ENCODE measurements around the gene C17orf114.
"Not testable (repeated sequence)": the region's sequence is repeated elsewhere in the genome, so short reads cannot be mapped to it uniquely, and the experiment has no call there.

C17orf114 gene

GRCh38 chr17:4837471-4838308, 35.6 kb upstream of the C17orf114 start:
- Mint-ChIP-seq H3K9me3 (no peaks in the 10 kb centered on the region), H3K27ac (no peak overlapping the region), H3K27me3 (no peaks in the 10 kb centered on the region), H3K36me3 (peaks cover 3% of the 10 kb centered on the region), H3K4me1 (ENCODE audit: low read depth) (peaks cover 61% of the 10 kb centered on the region), H3K4me3 (no peak overlapping the region)
- POLR2A ChIA-PET = no interaction called here
- no peak for DNase-seq
- CTCF ChIA-PET = interaction anchor here (1.4 to 1.6 kb wide), 2 partner anchors 48 to 128 kb away, joined by 3 to 5 read pairs; partner anchors contain the start of gene ARRB2
- intact Hi-C loops (cut with micrococcal nuclease) = loop anchor here (10.0 kb wide), 1 partner anchor 47 kb away; no protein-coding TSS in a partner anchor

DNA sequence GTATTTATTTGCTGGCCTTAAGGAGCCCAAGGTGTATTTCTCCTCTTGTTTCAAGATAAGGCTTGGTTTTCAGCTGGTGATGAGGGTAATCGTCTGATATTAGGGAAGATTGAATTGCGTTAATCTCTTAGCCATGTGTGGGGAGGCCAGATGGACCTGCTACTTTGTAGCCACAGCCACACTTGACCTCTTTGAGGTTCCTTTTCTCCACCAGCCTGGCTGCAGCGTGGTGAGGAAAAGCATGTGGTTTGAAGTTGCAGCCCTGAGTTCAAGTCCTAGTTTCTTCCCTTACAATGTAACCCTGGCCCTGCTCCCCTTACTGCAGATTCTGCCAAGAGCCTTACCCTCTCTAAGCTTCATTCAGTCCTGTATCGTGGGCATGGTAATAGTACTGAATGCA, 34.1 kb upstream of the C17orf114 start:
- POLR2A ChIA-PET = no interaction called here
- DNase-seq = no peak
- H3K27me3 Mint-ChIP-seq = no peaks in the 10 kb centered on the region
- CTCF ChIA-PET = no interaction called here
- peaks cover 52% of the 10 kb centered on the region for H3K4me1 Mint-ChIP-seq (ENCODE audit: low read depth)
- intact Hi-C loops (cut with micrococcal nuclease) = loop anchor here (10.0 kb wide), 1 partner anchor 49 kb away; no protein-coding TSS in a partner anchor
- H3K36me3 Mint-ChIP-seq = peaks cover 3% of the 10 kb centered on the region
- no peaks in the 10 kb centered on the region for H3K9me3 Mint-ChIP-seq
- no peak overlapping the region for H3K4me3 Mint-ChIP-seq
- no peak overlapping the region for H3K27ac Mint-ChIP-seq

DNA sequence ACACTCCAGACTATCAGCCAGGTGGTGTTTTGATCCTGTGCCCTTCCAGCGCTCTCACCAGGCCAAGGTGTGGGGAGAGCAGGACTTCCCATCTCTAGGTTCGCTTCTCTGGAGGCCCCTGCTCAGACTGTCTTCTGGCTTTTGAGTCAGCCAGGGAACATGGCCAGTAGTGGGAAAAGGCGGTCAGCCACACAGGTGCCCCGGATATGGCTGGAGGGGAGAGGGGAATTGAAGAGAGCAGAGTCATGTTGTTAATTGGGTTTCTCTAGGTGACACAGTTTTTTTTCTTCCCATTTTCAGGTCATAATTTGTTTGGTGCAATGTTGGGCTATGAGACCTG, 32.5 kb upstream of the C17orf114 start:
- no peaks in the 10 kb centered on the region for H3K9me3 Mint-ChIP-seq
- H3K36me3 Mint-ChIP-seq = peaks cover 3% of the 10 kb centered on the region
- H3K4me1 Mint-ChIP-seq (ENCODE audit: low read depth) = peaks cover 36% of the 10 kb centered on the region
- DNase-seq = no peak
- no peaks in the 10 kb centered on the region for H3K27me3 Mint-ChIP-seq
- POLR2A ChIA-PET = interaction anchor here (1.0 kb wide), 1 partner anchor 153 kb away, joined by 3 read pairs; the partner anchor contains the start of gene CAMTA2
- intact Hi-C loops (cut with micrococcal nuclease) = loop anchor here (10.0 kb wide), 1 partner anchor 50 kb away; no protein-coding TSS in a partner anchor
- CTCF ChIA-PET = interaction anchor here (2.2 kb wide), 1 partner anchor 44 kb away, joined by 9 read pairs; no protein-coding TSS in a partner anchor
- no peak overlapping the region for H3K27ac Mint-ChIP-seq
- peak overlapping the region; percentile 88 for H3K4me3 Mint-ChIP-seq

GRCh38 chr17:4833941-4834680, 32.0 kb upstream of the C17orf114 start:
- CTCF ChIA-PET = interaction anchor here (0.9 to 2.2 kb wide), 2 partner anchors 44 to 106 kb away, joined by 3 to 9 read pairs; partner anchors contain the start of genes RNF167 and SLC25A11
- Mint-ChIP-seq H3K36me3 (peaks cover 3% of the 10 kb centered on the region), H3K27me3 (no peaks in the 10 kb centered on the region), H3K4me3 (peak overlapping the region; percentile 88), H3K27ac (peak overlapping the region; percentile 58), H3K4me1 (ENCODE audit: low read depth) (peaks cover 31% of the 10 kb centered on the region), H3K9me3 (no peaks in the 10 kb centered on the region)
- POLR2A ChIA-PET = interaction anchor here (1.0 kb wide), 1 partner anchor 154 kb away, joined by 3 read pairs; the partner anchor contains the start of gene CAMTA2
- intact Hi-C loops (cut with micrococcal nuclease) = loop anchor here (1.0 to 10.0 kb wide), 4 partner anchors 37 to 124 kb away; partner anchors contain the start of genes ARRB2, MED11 and PSMB6
- DNase-seq = peak; percentile 19

DNA sequence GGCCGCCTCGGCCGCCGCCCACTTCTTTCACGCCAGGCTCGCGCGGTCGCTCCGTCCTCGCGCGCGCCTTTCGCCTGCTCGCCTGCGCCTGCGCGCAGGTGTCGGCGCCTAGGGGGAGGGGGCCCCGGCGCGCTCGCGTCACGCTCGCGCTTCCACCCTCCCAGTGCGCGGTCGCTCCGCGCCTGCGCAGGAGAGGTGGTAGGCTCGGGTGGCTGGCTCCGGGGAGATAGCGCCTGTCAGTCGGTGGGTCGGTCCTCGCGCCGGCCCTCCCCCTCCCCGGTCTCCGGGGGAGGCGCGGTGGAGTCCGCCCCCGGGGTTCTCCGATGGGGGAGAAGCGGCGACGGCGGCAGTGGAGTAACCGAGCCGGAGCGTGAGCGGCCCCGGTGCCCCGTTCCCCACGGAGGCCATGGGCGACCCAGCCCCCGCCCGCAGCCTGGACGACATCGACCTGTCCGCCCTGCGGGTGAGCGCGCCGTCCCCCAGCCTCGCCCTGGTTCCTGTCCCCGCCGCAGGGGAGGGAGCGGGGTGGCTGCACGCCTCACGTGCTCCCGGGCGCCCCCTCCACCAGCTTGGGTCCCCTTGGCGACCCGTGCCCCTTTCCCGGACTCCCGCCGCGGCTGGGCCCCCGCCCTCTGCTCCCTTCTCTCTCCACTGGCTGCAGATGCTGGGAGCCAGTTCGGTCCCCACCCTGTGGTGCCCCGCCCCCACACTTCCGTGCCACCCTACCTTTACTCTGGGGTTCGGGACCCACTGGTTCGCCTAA, 31.2 kb upstream of the C17orf114 start, which contains the start of gene MINK1:
Gene MINK1 (plus strand): TSS at position 163 of the 763 bp plus-strand sequence. CDS start 244 bp downstream, at position 407.
- peaks cover 3% of the 10 kb centered on the region for H3K36me3 Mint-ChIP-seq
- intact Hi-C loops (cut with micrococcal nuclease) = loop anchor here (1.0 to 10.0 kb wide), 4 partner anchors 37 to 123 kb away; partner anchors contain the start of genes ARRB2, MED11 and PSMB6
- ChIA-PET CTCF (interaction anchor here (0.6 to 2.2 kb wide), 3 partner anchors 43 to 1097 kb away, joined by 3 to 9 read pairs (median 4); partner anchors contain the start of genes RNF167 and SLC25A11), POLR2A (no interaction called here)
- H3K27me3 Mint-ChIP-seq = no peaks in the 10 kb centered on the region
- no peaks in the 10 kb centered on the region for H3K9me3 Mint-ChIP-seq
- peak; percentile 92 for DNase-seq
- peak within 1 kb of the TSS; percentile 88 for H3K27ac Mint-ChIP-seq
- H3K4me3 Mint-ChIP-seq = peak within 1 kb of the TSS; percentile 88
- H3K4me1 Mint-ChIP-seq (ENCODE audit: low read depth) = peaks cover 28% of the 10 kb centered on the region

DNA sequence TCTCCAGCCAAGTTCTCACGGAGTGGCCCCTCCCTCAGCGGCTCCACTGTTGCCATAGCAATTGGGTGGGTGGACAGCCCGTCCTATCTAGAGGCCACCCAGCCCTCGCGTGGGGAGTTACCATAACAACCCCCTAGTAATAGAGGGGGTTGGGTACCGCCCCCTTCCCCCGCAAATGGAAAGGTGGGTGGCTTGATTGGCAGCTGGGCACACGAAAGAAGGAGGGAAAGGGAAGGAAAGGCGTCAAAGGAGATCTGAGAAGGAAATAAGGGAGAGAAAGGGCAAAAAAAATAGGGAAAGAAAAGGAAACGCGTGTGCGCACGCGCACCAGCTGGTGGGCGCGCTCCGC, 30.7 kb upstream of the C17orf114 start:
- H3K27me3 Mint-ChIP-seq, H3K36me3 Mint-ChIP-seq, DNase-seq, H3K9me3 Mint-ChIP-seq, POLR2A ChIA-PET: not testable (repeated sequence)
- CTCF ChIA-PET = interaction anchor here (0.6 to 2.2 kb wide), 2 partner anchors 43 to 1097 kb away, joined by 4 to 9 read pairs; no protein-coding TSS in a partner anchor
- peak overlapping the region; percentile 87 for H3K4me3 Mint-ChIP-seq
- H3K27ac Mint-ChIP-seq = peak overlapping the region; percentile 88
- peaks cover 25% of the 10 kb centered on the region for H3K4me1 Mint-ChIP-seq (ENCODE audit: low read depth)
- intact Hi-C loops (cut with micrococcal nuclease) = loop anchor here (1.0 to 10.0 kb wide), 4 partner anchors 36 to 123 kb away; partner anchors contain the start of genes ARRB2, MED11 and PSMB6

DNA sequence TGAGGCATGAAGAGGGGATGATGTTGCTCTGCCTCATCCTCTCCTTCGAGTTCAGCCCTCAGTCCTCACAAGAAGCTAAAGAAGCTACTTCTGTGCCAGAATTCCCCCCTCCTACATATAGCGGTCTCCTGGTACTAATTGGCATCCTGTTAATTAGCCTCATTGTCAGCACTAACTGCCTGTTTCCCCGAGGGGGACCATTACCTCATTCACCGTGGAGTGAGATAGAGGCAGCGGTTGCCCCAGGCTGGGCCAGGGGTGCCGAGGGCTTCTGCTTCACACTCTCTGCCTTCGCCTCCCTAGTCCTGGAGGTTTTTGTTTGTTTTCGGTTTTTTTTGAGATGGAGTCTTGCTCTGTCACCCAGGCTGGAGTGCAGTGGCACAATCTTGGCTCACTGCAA, 25.3 kb upstream of the C17orf114 start:
- H3K4me3 Mint-ChIP-seq = no peak overlapping the region
- H3K27me3 Mint-ChIP-seq = no peaks in the 10 kb centered on the region
- no peaks in the 10 kb centered on the region for H3K9me3 Mint-ChIP-seq
- ChIA-PET POLR2A (no interaction called here), CTCF (no interaction called here)
- H3K27ac Mint-ChIP-seq = no peak overlapping the region
- no peaks in the 10 kb centered on the region for H3K4me1 Mint-ChIP-seq (ENCODE audit: low read depth)
- no peak for DNase-seq
- no peaks in the 10 kb centered on the region for H3K36me3 Mint-ChIP-seq
- intact Hi-C loops (cut with micrococcal nuclease) = no loop called here

DNA sequence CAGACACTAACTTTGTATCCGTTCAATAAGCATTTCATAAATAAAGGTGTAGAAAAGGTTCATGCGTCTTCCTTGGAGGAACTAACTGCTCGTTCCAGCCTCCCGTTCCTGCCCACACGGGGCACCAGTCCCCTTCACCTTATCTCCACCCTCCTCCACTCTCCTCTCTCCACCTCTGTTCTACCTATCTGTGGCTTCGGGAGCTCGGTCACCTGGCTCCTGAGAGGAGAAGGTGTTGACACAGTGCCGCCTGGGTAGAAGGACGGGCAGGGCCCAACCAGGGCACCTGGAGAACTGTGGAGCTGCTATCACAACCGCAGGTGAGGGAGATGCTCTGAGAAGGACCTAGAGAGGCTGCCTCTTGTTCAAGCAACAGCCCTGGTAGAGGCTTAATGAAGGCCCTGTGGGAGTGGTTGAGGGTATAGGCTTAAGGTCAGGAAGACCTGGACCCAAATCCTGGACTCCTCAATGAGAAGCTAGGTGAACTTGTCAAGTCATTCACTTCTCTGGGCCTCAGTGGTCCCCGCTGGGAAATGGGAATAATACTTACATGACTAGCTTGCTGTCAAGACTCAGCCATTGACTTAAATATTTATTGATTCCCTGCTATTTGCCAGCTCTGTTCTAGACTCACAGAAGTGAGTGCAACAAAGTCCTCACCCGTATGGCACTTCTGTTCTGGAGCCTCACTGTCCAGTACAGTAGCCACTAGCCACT, 21.4 kb upstream of the C17orf114 start:
- Mint-ChIP-seq H3K4me1 (ENCODE audit: low read depth) (no peaks in the 10 kb centered on the region), H3K4me3 (no peak overlapping the region), H3K36me3 (no peaks in the 10 kb centered on the region), H3K27me3 (no peaks in the 10 kb centered on the region), H3K27ac (no peak overlapping the region), H3K9me3 (no peaks in the 10 kb centered on the region)
- POLR2A ChIA-PET = no interaction called here
- no peak for DNase-seq
- intact Hi-C loops (cut with micrococcal nuclease) = no loop called here
- CTCF ChIA-PET = interaction anchor here (0.7 kb wide), 1 partner anchor 34 kb away, joined by 5 read pairs; no protein-coding TSS in a partner anchor

- no peak for DNase-seq
- POLR2A ChIA-PET = no interaction called here
- intact Hi-C loops (cut with micrococcal nuclease) = no loop called here
- H3K9me3 Mint-ChIP-seq = no peaks in the 10 kb centered on the region
- no peak overlapping the region for H3K4me3 Mint-ChIP-seq
- H3K36me3 Mint-ChIP-seq = no peaks in the 10 kb centered on the region
- no peak overlapping the region for H3K27ac Mint-ChIP-seq
- no peaks in the 10 kb centered on the region for H3K27me3 Mint-ChIP-seq
- CTCF ChIA-PET = no interaction called here
- H3K4me1 Mint-ChIP-seq (ENCODE audit: low read depth) = no peaks in the 10 kb centered on the region
These were observed 20.7 kb upstream of the C17orf114 start for GRCh38 chr17:4822835-4823234.

DNA sequence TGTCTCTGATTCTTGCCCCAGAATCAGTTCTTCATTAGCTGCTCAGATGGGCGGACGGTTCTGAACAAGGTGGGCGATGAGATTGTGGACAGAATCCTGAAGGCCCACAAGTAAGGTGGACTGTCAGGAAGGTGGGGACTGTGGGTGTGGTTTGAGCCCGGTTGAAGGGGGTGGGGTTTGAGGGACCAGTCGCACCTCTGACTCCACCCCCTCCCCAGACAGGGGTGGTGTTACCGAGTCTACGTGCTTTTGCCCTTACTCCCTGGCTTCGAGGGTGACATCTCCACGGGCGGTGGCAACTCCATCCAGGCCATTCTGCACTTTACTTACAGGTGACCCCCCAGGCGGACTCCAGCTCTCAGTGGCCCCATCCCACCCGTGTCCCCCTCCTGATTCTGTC, 16.1 kb upstream of the C17orf114 start:
- Mint-ChIP-seq H3K27ac (no peak overlapping the region), H3K36me3 (no peaks in the 10 kb centered on the region), H3K4me1 (ENCODE audit: low read depth) (no peaks in the 10 kb centered on the region), H3K27me3 (no peaks in the 10 kb centered on the region), H3K9me3 (no peaks in the 10 kb centered on the region), H3K4me3 (no peak overlapping the region)
- intact Hi-C loops (cut with micrococcal nuclease) = no loop called here
- CTCF ChIA-PET = no interaction called here
- no peak for DNase-seq
- POLR2A ChIA-PET = no interaction called here

- Mint-ChIP-seq H3K9me3 (no peaks in the 10 kb centered on the region), H3K36me3 (no peaks in the 10 kb centered on the region), H3K27me3 (no peaks in the 10 kb centered on the region), H3K4me1 (ENCODE audit: low read depth) (no peaks in the 10 kb centered on the region), H3K27ac (no peak overlapping the region), H3K4me3 (no peak overlapping the region)
- intact Hi-C loops (cut with micrococcal nuclease) = no loop called here
- DNase-seq = no peak
- ChIA-PET POLR2A (no interaction called here), CTCF (no interaction called here)
These were observed 14.7 kb upstream of the C17orf114 start for GRCh38 chr17:4816826-4817225.
